Right lobe of liver (tissue), 4 donors: ENCODE results near the gene OPCML.

Experiments
- POLR2A ChIP-seq: fragments of 450-650 bp; IDR thresholded peaks from one replicate; pipeline ENCODE4 v1.6.1; 2017; ENCODE audit warnings: antibody characterized with exemption, mild to moderate bottlenecking
- TF ChIP-seq, protein P1 (sequence below), 4 donors: fragments of 200-600 bp in 3 of 4; fragments of 450-650 bp in 1 of 4; IDR thresholded peaks; one replicate each; pipeline versions ENCODE4 v1.5.1 to v1.8.0; 2016 to 2022; ENCODE audit warnings: antibody characterized with exemption in 4 of 4, mild to moderate bottlenecking in 2 of 4
- donor health status: DM: no; HTN: no; CAD: no.
- donor health status: DM: no; HTN: no; CAD: no.
- donor health status: DM: no; HTN: yes; CAD: no.

DNA sequence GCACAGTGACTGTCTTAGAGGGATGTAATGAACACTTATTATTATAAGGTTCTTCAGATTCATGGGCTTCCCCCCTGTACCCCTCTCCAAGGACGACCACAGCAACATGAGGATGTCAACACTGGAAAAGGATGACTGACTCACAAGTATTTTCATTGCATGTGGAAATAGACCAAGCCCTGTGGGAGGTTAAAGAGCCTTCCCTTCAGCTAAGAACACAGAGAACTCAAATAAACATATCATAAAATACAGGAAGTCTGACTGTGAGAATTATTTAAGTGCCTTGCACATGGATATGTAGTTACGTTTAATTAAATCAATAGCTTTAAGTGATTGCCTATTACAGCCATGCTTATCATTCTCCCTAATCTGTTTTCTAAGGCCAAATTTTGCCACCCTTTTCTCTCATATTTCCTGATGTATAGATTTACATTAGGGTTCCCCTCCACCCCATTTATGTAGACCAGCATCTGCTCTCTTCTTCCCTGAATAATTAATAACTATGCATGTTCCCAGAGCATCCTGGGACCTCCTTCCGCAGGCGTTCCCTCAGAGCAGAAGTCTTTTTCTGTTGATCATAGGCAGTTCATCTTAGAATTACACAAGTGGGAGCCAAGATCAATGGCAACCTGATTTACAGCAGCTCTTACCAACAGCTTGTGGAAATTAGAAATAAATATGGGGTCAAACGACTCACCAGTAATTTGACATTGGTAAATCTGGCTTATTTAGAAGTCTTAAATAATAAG, 226.9 kb downstream of the OPCML start:
- TF ChIP-seq, protein P1, sequence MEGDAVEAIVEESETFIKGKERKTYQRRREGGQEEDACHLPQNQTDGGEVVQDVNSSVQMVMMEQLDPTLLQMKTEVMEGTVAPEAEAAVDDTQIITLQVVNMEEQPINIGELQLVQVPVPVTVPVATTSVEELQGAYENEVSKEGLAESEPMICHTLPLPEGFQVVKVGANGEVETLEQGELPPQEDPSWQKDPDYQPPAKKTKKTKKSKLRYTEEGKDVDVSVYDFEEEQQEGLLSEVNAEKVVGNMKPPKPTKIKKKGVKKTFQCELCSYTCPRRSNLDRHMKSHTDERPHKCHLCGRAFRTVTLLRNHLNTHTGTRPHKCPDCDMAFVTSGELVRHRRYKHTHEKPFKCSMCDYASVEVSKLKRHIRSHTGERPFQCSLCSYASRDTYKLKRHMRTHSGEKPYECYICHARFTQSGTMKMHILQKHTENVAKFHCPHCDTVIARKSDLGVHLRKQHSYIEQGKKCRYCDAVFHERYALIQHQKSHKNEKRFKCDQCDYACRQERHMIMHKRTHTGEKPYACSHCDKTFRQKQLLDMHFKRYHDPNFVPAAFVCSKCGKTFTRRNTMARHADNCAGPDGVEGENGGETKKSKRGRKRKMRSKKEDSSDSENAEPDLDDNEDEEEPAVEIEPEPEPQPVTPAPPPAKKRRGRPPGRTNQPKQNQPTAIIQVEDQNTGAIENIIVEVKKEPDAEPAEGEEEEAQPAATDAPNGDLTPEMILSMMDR (IDR thresholded peaks at IDR 0.05): no peak
- no peak for TF ChIP-seq POLR2A
